ENCODE measurements around the gene TTC34.

The TTC34 gene

GRCh38 chr1:2833454-2834145, 32.1 kb upstream of the TTC34 start:
- DNase-seq (ENCODE audit: low read depth) = no peak
- no peak overlapping the region for H3K4me3 ChIP-seq (ENCODE audit: control insufficient read depth, low read depth, low read length)
- TF ChIP-seq, protein P1, sequence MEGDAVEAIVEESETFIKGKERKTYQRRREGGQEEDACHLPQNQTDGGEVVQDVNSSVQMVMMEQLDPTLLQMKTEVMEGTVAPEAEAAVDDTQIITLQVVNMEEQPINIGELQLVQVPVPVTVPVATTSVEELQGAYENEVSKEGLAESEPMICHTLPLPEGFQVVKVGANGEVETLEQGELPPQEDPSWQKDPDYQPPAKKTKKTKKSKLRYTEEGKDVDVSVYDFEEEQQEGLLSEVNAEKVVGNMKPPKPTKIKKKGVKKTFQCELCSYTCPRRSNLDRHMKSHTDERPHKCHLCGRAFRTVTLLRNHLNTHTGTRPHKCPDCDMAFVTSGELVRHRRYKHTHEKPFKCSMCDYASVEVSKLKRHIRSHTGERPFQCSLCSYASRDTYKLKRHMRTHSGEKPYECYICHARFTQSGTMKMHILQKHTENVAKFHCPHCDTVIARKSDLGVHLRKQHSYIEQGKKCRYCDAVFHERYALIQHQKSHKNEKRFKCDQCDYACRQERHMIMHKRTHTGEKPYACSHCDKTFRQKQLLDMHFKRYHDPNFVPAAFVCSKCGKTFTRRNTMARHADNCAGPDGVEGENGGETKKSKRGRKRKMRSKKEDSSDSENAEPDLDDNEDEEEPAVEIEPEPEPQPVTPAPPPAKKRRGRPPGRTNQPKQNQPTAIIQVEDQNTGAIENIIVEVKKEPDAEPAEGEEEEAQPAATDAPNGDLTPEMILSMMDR (IDR thresholded peaks at IDR 0.05; ENCODE audit: control insufficient read depth, insufficient read depth, low read depth, low read length, missing control alignments) = no peak

- H3K4me3 ChIP-seq (ENCODE audit: control insufficient read depth, low read depth, low read length) = no peak overlapping the region
- TF ChIP-seq, protein P1 (IDR thresholded peaks at IDR 0.05; ENCODE audit: control insufficient read depth, insufficient read depth, low read depth, low read length, missing control alignments) = no peak
- DNase-seq (ENCODE audit: low read depth) = no peak
Observed at GRCh38 chr1:2832506-2833453, 31.3 kb upstream of the TTC34 start.

DNA sequence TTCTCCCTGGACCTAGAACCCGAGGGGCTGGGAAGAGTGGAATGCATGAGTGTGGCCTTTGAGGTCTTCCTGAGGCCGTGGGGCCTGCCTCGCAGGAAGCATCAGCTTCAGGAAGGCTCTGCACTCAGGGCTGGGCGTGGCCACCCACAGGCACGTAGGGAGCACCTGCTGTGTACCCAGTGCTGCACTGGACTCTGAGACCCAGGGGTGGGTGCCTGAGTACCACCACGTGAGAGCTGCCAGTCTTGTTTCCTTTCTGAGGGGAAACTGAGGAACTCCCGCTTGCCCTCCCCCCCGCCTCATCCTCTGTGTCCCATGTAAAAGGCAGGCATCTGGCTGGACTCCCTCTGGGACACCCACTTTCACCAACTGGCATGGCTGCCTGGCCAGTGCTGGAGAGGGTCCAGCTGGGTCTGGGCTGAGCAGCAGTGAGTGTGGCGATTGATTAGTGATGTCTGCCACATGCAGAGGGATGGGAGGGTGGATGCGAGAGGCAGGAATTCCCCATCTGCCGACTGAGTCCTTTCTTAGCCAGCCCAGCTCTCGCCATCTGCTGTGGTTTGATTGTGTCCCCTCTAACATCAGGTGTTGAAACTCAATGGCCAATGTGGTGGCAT, 30.2 kb upstream of the TTC34 start:
- DNase-seq (ENCODE audit: low read depth) = no peak
- no peak overlapping the region for H3K4me3 ChIP-seq (ENCODE audit: control insufficient read depth, low read depth, low read length)
- TF ChIP-seq, protein P1 (IDR thresholded peaks at IDR 0.05; ENCODE audit: control insufficient read depth, insufficient read depth, low read depth, low read length, missing control alignments) = no peak

- TF ChIP-seq, protein P1 (IDR thresholded peaks at IDR 0.05; ENCODE audit: control insufficient read depth, insufficient read depth, low read depth, low read length, missing control alignments) = no peak
- no peak for DNase-seq (ENCODE audit: low read depth)
- H3K4me3 ChIP-seq (ENCODE audit: control insufficient read depth, low read depth, low read length) = no peak overlapping the region
Observed at GRCh38 chr1:2830761-2831425, 29.4 kb upstream of the TTC34 start.

DNA sequence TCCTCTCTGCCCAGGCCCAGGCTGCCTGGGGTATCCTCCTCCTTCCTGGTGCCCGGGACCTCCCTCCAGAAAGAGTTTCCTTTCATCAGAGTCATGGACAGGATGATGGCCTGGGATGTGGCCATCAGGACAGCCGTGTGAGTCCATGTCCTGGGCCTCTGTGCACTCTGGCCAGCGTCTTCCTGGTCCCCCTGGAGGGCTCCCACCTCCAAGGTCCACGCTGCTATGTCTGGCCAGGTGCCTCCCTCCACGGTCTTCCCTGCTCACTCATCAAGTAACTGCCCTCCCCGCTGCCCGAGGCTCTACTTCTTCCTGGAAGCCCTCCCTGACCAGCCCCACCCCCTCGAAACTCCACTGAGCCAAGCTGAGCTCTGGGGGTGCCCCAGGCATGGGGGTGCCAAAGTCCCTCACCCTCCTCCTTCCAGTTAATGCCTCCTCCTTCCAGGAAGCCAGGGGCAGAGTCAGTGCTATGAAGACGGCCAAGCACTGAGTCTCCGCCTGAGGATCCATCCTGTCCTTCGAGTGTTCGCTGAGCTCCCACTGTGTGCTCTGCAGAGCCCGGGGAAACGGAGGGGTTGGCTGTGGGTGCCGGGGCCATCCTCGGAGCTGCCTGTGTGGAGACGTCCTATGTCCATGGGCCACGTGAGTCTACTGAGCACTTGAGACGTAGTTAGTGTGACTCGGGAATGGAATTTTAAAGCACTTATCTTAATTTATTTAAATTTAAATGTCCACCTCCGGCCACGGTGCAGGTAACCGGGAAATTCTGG, 28.5 kb upstream of the TTC34 start:
- TF ChIP-seq, protein P1 (IDR thresholded peaks at IDR 0.05; ENCODE audit: control insufficient read depth, insufficient read depth, low read depth, low read length, missing control alignments) = no peak
- no peak for DNase-seq (ENCODE audit: low read depth)
- H3K4me3 ChIP-seq (ENCODE audit: control insufficient read depth, low read depth, low read length) = no peak overlapping the region
